Trophoblast cell (in vitro differentiated cells and primary cell): ENCODE data around the gene CBARP.

Experiments used
- DNase-seq, 2 donors: peaks; one replicate each; pipeline ENCODE4 v3.0.0-alpha.2; 2016
- H2AFZ ChIP-seq: 2 replicates; pipeline ENCODE4 v1.6.1; 2013; ENCODE audit warnings: low read length, moderate library complexity, mild to moderate bottlenecking; ENCODE audit not compliant: insufficient read depth, poor library complexity
- H2AK5ac ChIP-seq: 2 replicates; pipeline ENCODE4 v1.6.1; 2013; ENCODE audit warnings: mild to moderate bottlenecking, low read length
- H2BK120ac ChIP-seq: 2 replicates; pipeline ENCODE4 v1.6.1; 2013; ENCODE audit warnings: low read length, mild to moderate bottlenecking, moderate library complexity; ENCODE audit not compliant: insufficient read depth, poor library complexity
- H2BK12ac ChIP-seq: 2 replicates; pipeline ENCODE4 v1.6.1; 2013; ENCODE audit warnings: mild to moderate bottlenecking, low read length, moderate library complexity
- H2BK5ac ChIP-seq: 2 replicates; pipeline ENCODE4 v1.6.1; 2013; ENCODE audit warnings: low read length, low read depth, moderate library complexity, mild to moderate bottlenecking; ENCODE audit not compliant: poor library complexity
- H3K14ac ChIP-seq: 2 replicates; pipeline ENCODE4 v1.6.1; 2013; ENCODE audit warnings: mild to moderate bottlenecking, low read length
- H3K18ac ChIP-seq: 2 replicates; pipeline ENCODE4 v1.6.1; 2013; ENCODE audit warnings: mild to moderate bottlenecking, low read length
- H3K23ac ChIP-seq: 2 replicates; pipeline ENCODE4 v1.6.1; 2013; ENCODE audit warnings: low read length
- H3K27ac ChIP-seq: 2 replicates; pipeline ENCODE4 v1.5.1; 2013; ENCODE audit warnings: low read depth, mild to moderate bottlenecking, inconsistent platforms, low read length, moderate library complexity
- H3K27me3 ChIP-seq: 2 replicates; pipeline ENCODE4 v1.6.1; 2013; ENCODE audit warnings: inconsistent platforms, mild to moderate bottlenecking, low read length, moderate library complexity; ENCODE audit not compliant: insufficient read depth
- H3K36me3 ChIP-seq, 2 experiments: 1 replicate in 1 of 2; 2 replicates in 1 of 2; pipeline ENCODE4 v1.6.1; 2013; ENCODE audit warnings: low read length in 2 of 2, mild to moderate bottlenecking in 2 of 2, moderate library complexity in 1 of 2; ENCODE audit not compliant: insufficient read depth in 2 of 2, control insufficient read depth in 1 of 2
- H3K4ac ChIP-seq: 2 replicates; pipeline ENCODE4 v1.6.1; 2013; ENCODE audit warnings: low read depth, mild to moderate bottlenecking, low read length, moderate library complexity
- H3K4me1 ChIP-seq, 2 experiments: 1 replicate in 1 of 2; 2 replicates in 1 of 2; pipeline ENCODE4 v1.6.1; 2013; ENCODE audit warnings: low read length in 2 of 2, mild to moderate bottlenecking in 2 of 2, moderate library complexity in 1 of 2; ENCODE audit not compliant: insufficient read depth in 2 of 2, control insufficient read depth in 1 of 2
- H3K4me2 ChIP-seq: 2 replicates; pipeline ENCODE4 v1.6.1; 2013; ENCODE audit warnings: inconsistent platforms, mild to moderate bottlenecking, low read length, moderate library complexity
- H3K4me3 ChIP-seq: 2 replicates; pipeline ENCODE4 v1.5.1; 2013; ENCODE audit warnings: mild to moderate bottlenecking, low read depth, low read length, inconsistent platforms
- H3K79me1 ChIP-seq: one replicate; pipeline ENCODE4 v1.6.1; 2013; ENCODE audit warnings: low read length
- H3K79me2 ChIP-seq: 2 replicates; pipeline ENCODE4 v1.6.1; 2013; ENCODE audit warnings: low read length, mild to moderate bottlenecking; ENCODE audit not compliant: control insufficient read depth, insufficient read depth, poor library complexity
- H3K9ac ChIP-seq: 2 replicates; pipeline ENCODE4 v1.6.1; 2013; ENCODE audit warnings: mild to moderate bottlenecking, low read length
- H3K9me3 ChIP-seq: 2 replicates; pipeline ENCODE4 v1.6.1; 2013; ENCODE audit warnings: low read depth, mild to moderate bottlenecking, control low read depth, inconsistent platforms, low read length; ENCODE audit not compliant: insufficient read depth
- H4K12ac ChIP-seq: 2 replicates; pipeline ENCODE4 v1.6.1; 2013; ENCODE audit warnings: low read depth, mild to moderate bottlenecking, low read length, moderate library complexity
- H4K8ac ChIP-seq: 2 replicates; pipeline ENCODE4 v1.6.1; 2013; ENCODE audit warnings: low read depth, mild to moderate bottlenecking, low read length, moderate library complexity
- H4K91ac ChIP-seq: one replicate; pipeline ENCODE4 v1.6.1; 2013; ENCODE audit warnings: low read depth, mild to moderate bottlenecking, low read length, moderate library complexity
- WGBS: extraction: QIAGEN DNeasy Blood & Tissue Kit; methylation state at CpG from one replicate; pipeline ENCODE4 v1.1.7; 2013; ENCODE audit warnings: missing lambda C conversion rate; ENCODE audit not compliant: insufficient read length, insufficient coverage; ENCODE audit errors: extremely low coverage; 5-methylcytosine and 5-hydroxymethylcytosine counted together

Gene CBARP

GRCh38 chr19:1229924-1230782 is 7.7 kb downstream of the CBARP start:
- Histone ChIP-seq H2BK5ac (no peak overlapping the region), H3K4ac (no peak overlapping the region), H3K27ac (no peak overlapping the region), H2AFZ (no peak overlapping the region), H3K36me3 (peaks cover 49 to 65% of the 10 kb centered on the region in 2 experiments), H3K4me3 (no peak overlapping the region), H3K79me2 (no peaks in the 10 kb centered on the region), H3K23ac (no peak overlapping the region), H3K9me3 (peaks cover 2% of the 10 kb centered on the region), H3K9ac (no peak overlapping the region), H3K4me1 (peaks cover 4 to 12% of the 10 kb centered on the region in 2 experiments), H3K27me3 (no peaks in the 10 kb centered on the region), H3K14ac (no peak overlapping the region), H2AK5ac (no peak overlapping the region), H2BK12ac (no peak overlapping the region), H4K8ac (no peak overlapping the region), H3K79me1 (no peaks in the 10 kb centered on the region), H4K12ac (no peak overlapping the region), H3K18ac (no peak overlapping the region), H3K4me2 (no peak overlapping the region), H4K91ac (no peak overlapping the region), H2BK120ac (no peak overlapping the region)
- DNase-seq, result no peak
- WGBS, result no CpG with 5 or more reads among the region's 61 CpGs

DNA sequence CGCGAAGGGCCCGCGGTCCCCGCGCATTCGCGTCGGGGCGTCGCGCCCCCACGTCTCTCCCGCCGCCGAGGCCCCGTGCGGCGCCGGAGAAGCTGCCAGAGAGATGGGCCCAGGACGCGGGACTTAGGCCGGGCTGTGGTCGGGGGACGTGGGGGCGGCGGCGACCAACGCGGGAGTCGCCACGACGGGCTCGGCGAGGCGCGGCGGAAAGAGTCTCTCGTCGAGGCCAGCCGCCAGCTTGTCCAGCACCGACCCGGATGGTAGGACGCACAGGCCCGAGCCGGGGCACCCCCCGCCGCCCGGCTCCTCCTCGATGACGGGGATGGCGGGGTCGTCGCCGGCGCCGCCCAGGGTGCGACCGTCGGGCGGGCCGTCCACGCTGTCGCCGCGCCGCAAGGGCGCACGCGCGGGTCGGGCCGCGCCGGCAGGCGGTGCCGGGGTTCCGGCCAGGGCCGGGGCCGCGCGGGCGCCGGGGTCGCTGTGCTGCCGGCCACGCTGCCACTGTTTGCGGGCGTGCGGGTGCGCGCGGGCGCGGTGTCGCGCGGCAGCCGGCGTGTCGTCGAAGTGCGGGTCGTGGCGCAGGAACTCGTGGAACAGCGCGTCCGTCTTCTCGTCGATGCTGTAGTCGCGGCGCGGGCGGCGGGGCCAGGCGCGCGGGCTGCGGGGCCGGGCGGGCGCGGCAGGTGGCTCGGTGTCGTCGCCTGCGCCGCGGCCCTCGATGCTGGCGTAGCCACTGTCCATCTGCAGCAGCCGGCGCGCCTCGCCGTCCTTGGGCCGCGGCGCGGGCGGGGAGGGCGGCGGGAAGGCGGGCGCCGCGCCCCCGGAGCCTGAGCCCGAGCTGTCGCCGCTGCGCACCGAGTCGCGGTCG is 8.5 kb downstream of the CBARP start:
- DNase-seq, result no peak
- H2AFZ ChIP-seq, result no peak overlapping the region
- H3K27me3 ChIP-seq, result no peaks in the 10 kb centered on the region
- H3K14ac ChIP-seq, result no peak overlapping the region
- no peak overlapping the region for H4K91ac ChIP-seq
- H3K4me2 ChIP-seq, result no peak overlapping the region
- no peak overlapping the region for H3K4ac ChIP-seq
- WGBS, result no CpG with 5 or more reads among the region's 158 CpGs
- no peak overlapping the region for H2BK12ac ChIP-seq
- H3K79me2 ChIP-seq, result no peaks in the 10 kb centered on the region
- no peak overlapping the region for H3K9ac ChIP-seq
- no peak overlapping the region for H3K4me3 ChIP-seq
- H2BK120ac ChIP-seq, result no peak overlapping the region
- H3K23ac ChIP-seq, result no peak overlapping the region
- no peaks in the 10 kb centered on the region for H3K79me1 ChIP-seq
- no peak overlapping the region for H3K18ac ChIP-seq
- H4K8ac ChIP-seq, result no peak overlapping the region
- H3K4me1 ChIP-seq, result peaks cover 4 to 12% of the 10 kb centered on the region in 2 experiments
- H3K27ac ChIP-seq, result no peak overlapping the region
- no peak overlapping the region for H2AK5ac ChIP-seq
- peaks cover 48 to 63% of the 10 kb centered on the region in 2 experiments for H3K36me3 ChIP-seq
- H3K9me3 ChIP-seq, result peaks cover 2% of the 10 kb centered on the region
- no peak overlapping the region for H2BK5ac ChIP-seq
- H4K12ac ChIP-seq, result no peak overlapping the region

GRCh38 chr19:1228161-1228957 is 9.4 kb downstream of the CBARP start:
- peaks cover 46 to 61% of the 10 kb centered on the region in 2 experiments for H3K36me3 ChIP-seq
- H3K23ac ChIP-seq, result no peak overlapping the region
- H3K9me3 ChIP-seq, result peaks cover 2% of the 10 kb centered on the region
- no peak overlapping the region for H2AFZ ChIP-seq
- no peaks in the 10 kb centered on the region for H3K79me1 ChIP-seq
- no peak overlapping the region for H3K4me3 ChIP-seq
- H3K27me3 ChIP-seq, result no peaks in the 10 kb centered on the region
- no peak for DNase-seq
- no peak overlapping the region for H2AK5ac ChIP-seq
- H4K91ac ChIP-seq, result no peak overlapping the region
- peaks cover 4 to 12% of the 10 kb centered on the region in 2 experiments for H3K4me1 ChIP-seq
- no peak overlapping the region for H2BK120ac ChIP-seq
- H3K14ac ChIP-seq, result no peak overlapping the region
- H3K79me2 ChIP-seq, result no peaks in the 10 kb centered on the region
- H3K9ac ChIP-seq, result no peak overlapping the region
- no peak overlapping the region for H4K8ac ChIP-seq
- H3K27ac ChIP-seq, result no peak overlapping the region
- WGBS, result no CpG with 5 or more reads among the region's 100 CpGs
- no peak overlapping the region for H3K4ac ChIP-seq
- no peak overlapping the region for H2BK5ac ChIP-seq
- H4K12ac ChIP-seq, result no peak overlapping the region
- no peak overlapping the region for H3K18ac ChIP-seq
- no peak overlapping the region for H2BK12ac ChIP-seq
- no peak overlapping the region for H3K4me2 ChIP-seq
